GM23338 (cell line): ENCODE measurements around the gene TMEM163. TPM values are rescaled to one million over a fixed set of nuclear protein-coding genes. Genes with fewer than 3 reads are reported as not detected.

Source experiments
- ATAC-seq: fragments of 200-7000 bp; cut with Tn5 transposase; 3 replicates; pipeline ENCODE4 v1.9.1; 2020
- DNase-seq: peaks from one replicate; pipeline ENCODE4 v3.0.0-alpha.2; 2015; ENCODE audit warnings: low spot score
- H2AFZ ChIP-seq: fragments of 200-600 bp; sonication (generic); 2 replicates; pipeline ENCODE4 v1.8.0; 2016; ENCODE audit warnings: antibody characterized with exemption, mild to moderate bottlenecking, moderate library complexity
- H3F3A ChIP-seq: fragments of 200-600 bp; sonication (generic); replicated peaks from 2 replicates; pipeline ENCODE4 v1.8.0; 2017; ENCODE audit warnings: antibody characterized with exemption, mixed run types, low read depth
- H3K27ac ChIP-seq: fragments of 200-600 bp; sonication (generic); 2 replicates; pipeline ENCODE4 v1.6.1; 2016; ENCODE audit warnings: low read depth
- H3K27me3 ChIP-seq: fragments of 200-600 bp; sonication (generic); 2 replicates; pipeline ENCODE4 v1.8.0; 2016; ENCODE audit warnings: mild to moderate bottlenecking, mixed run types, moderate library complexity; ENCODE audit not compliant: insufficient read depth
- H3K36me3 ChIP-seq: fragments of 200-600 bp; sonication (generic); 2 replicates; pipeline ENCODE4 v1.8.0; 2016; ENCODE audit warnings: mild to moderate bottlenecking; ENCODE audit not compliant: insufficient read depth
- H3K4me1 ChIP-seq: fragments of 200-600 bp; sonication (generic); 2 replicates; pipeline ENCODE4 v1.8.0; 2016; ENCODE audit warnings: mild to moderate bottlenecking, moderate library complexity; ENCODE audit not compliant: insufficient read depth
- H3K4me2 ChIP-seq: fragments of 200-600 bp; sonication (generic); 2 replicates; pipeline ENCODE4 v1.7.1; 2017; ENCODE audit warnings: mixed run types
- H3K4me3 ChIP-seq: fragments of 200-600 bp; sonication (generic); 2 replicates; pipeline ENCODE4 v1.6.1; 2016; ENCODE audit warnings: mixed run types
- H3K79me2 ChIP-seq: fragments of 200-600 bp; sonication (generic); replicated peaks from 2 replicates; pipeline ENCODE4 v1.8.0; 2017; ENCODE audit warnings: mild to moderate bottlenecking; ENCODE audit not compliant: insufficient read depth
- H3K9me2 ChIP-seq: fragments of 200-600 bp; sonication (generic); 2 replicates; pipeline ENCODE4 v1.8.0; 2017; ENCODE audit not compliant: insufficient read depth
- H4K20me1 ChIP-seq: fragments of 200-600 bp; sonication (generic); replicated peaks from 2 replicates; pipeline ENCODE4 v1.8.0; 2017; ENCODE audit warnings: mild to moderate bottlenecking; ENCODE audit not compliant: insufficient read depth
- H3K27ac Mint-ChIP-seq: 2 replicates; pipeline ENCODE4 v1.8.0; 2020; ENCODE audit warnings: inconsistent platforms, mild to moderate bottlenecking, moderate library complexity, mixed read lengths
- H3K27me3 Mint-ChIP-seq: 3 replicates; pipeline ENCODE4 v1.8.0; 2022; ENCODE audit warnings: low read depth, mild to moderate bottlenecking, moderate library complexity, mixed read lengths, inconsistent platforms; ENCODE audit not compliant: insufficient read depth, poor library complexity
- H3K36me3 Mint-ChIP-seq: 3 replicates; pipeline ENCODE4 v1.8.0; 2021; ENCODE audit warnings: low read depth, mild to moderate bottlenecking, inconsistent platforms, moderate library complexity, mixed read lengths
- H3K4me1 Mint-ChIP-seq: 3 replicates; pipeline ENCODE4 v1.8.0; 2020; ENCODE audit warnings: mild to moderate bottlenecking, inconsistent platforms, mixed read lengths
- H3K4me3 Mint-ChIP-seq: 3 replicates; pipeline ENCODE4 v1.8.0; 2021; ENCODE audit warnings: moderate library complexity, mild to moderate bottlenecking, inconsistent platforms, mixed read lengths
- H3K9me3 Mint-ChIP-seq: 3 replicates; pipeline ENCODE4 v1.8.0; 2020; ENCODE audit warnings: moderate library complexity, mild to moderate bottlenecking, inconsistent platforms, mixed read lengths
- CREB1 ChIP-seq: fragments of 250-450 bp; sonication (Bioruptor Pico); IDR thresholded peaks from 2 replicates; pipeline ENCODE4 v1.5.0; 2020; ENCODE audit warnings: low read depth, mild to moderate bottlenecking, moderate library complexity
- EZH2 ChIP-seq: fragments of 200-600 bp; sonication (generic); IDR thresholded peaks from one replicate; pipeline ENCODE4 v1.8.0; 2017; ENCODE audit warnings: antibody characterized with exemption, mild to moderate bottlenecking, low read depth; ENCODE audit not compliant: unreplicated experiment
- JUNB ChIP-seq: IDR thresholded peaks from one replicate; pipeline ENCODE4 v1.6.1; 2016; ENCODE audit warnings: antibody characterized with exemption; ENCODE audit not compliant: unreplicated experiment
- POLR2AphosphoS5 ChIP-seq: IDR thresholded peaks from 2 replicates; pipeline ENCODE4 v1.6.1; 2016; ENCODE audit warnings: antibody characterized with exemption, low read depth
- STAT1 ChIP-seq: IDR thresholded peaks from one replicate; pipeline ENCODE4 v1.6.1; 2016; ENCODE audit warnings: antibody characterized with exemption; ENCODE audit not compliant: unreplicated experiment
- ZNF331 ChIP-seq: fragments of 250-450 bp; sonication (Bioruptor Pico); IDR thresholded peaks from 2 replicates; pipeline ENCODE4 v1.5.0; 2020; ENCODE audit warnings: low read depth, mild to moderate bottlenecking, moderate library complexity
- polyA plus RNA-seq: library from polyadenylated mRNA; unstranded; fragments of >200 nt; fragmentation: Nextera tagmentation; extraction: Ambion mirVana; gene quantifications from 2 replicates; pipeline ENCODE4 v1.2.1, GENCODE V29; 2016
- total RNA-seq: library from RNA; depleted of rRNA; stranded (reverse); fragments of >200 nt; shearing (Covaris generic); gene quantifications from 2 replicates; pipeline ENCODE4 v1.2.3, GENCODE V29; 2014
- TF ChIP-seq, protein P1 (sequence below): IDR thresholded peaks from one replicate; pipeline ENCODE4 v1.6.1; 2018; ENCODE audit warnings: antibody characterized with exemption; ENCODE audit not compliant: unreplicated experiment
- TF ChIP-seq, protein P2 (sequence below): IDR thresholded peaks from 2 replicates; pipeline ENCODE4 v1.6.1; 2016; ENCODE audit warnings: antibody characterized with exemption
- TF ChIP-seq, protein P3 (sequence below): fragments of 250-450 bp; sonication (Bioruptor Pico); IDR thresholded peaks from 2 replicates; pipeline ENCODE4 v1.5.0; 2020; ENCODE audit warnings: mild to moderate bottlenecking, moderate library complexity

The TMEM163 gene
- total and polyA plus RNA-seq, 2 experiments from 2014 or later, result 1.1 to 1.8 TPM

DNA sequence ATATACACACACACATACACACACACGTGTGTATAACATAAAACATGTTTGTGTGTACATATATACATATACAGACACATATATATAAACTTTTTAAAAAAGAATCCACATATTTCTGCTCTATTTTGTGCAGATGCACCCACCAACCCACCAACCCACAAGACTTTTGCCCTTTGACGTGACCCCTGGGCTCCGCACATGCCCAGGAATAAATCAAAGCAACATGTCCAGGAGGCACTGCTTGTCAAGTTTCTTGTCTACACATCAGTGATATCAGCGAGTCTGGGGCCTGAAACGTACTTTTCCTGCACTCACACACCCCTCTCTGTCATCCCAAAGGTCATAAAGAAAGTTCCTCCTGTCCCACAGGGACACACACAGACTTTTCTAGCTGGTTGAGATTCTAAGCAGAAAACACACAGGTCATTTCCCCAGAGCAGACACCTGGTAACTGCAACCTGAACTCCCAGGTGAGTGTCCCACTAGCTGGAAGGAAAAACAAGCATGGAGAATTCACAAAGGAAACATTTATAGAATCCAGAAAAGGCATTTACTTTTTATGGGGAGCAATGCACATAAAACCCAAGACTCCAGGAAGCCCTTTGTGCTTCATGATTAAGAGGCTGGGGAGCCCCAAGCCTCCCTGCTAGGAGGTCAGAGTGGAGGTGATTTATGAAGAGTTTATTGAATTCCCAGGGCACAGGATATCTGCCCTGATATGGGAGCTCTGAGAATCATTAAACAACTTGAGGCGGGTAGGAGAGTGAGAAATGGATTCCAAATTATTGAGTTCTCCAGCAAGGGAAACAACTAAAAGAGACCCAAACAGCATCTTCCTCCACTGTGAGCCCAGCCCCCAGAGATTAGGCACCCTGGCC, 253.3 kb downstream of the TMEM163 start:
- Histone ChIP-seq H2AFZ (no peak overlapping the region), H3K9me2 (no peaks in the 10 kb centered on the region), H3K36me3 (no peaks in the 10 kb centered on the region), H3K27ac (no peak overlapping the region), H3F3A (no peaks in the 10 kb centered on the region), H3K4me1 (no peaks in the 10 kb centered on the region), H3K27me3 (no peaks in the 10 kb centered on the region), H3K4me2 (no peak overlapping the region), H3K79me2 (no peaks in the 10 kb centered on the region), H4K20me1 (no peaks in the 10 kb centered on the region), H3K4me3 (no peak overlapping the region)
- H3K4me1 Mint-ChIP-seq, result peaks cover 6% of the 10 kb centered on the region
- no peak overlapping the region for H3K27ac Mint-ChIP-seq
- DNase-seq (no peak), ATAC-seq (no peak)
- no peak overlapping the region for H3K4me3 Mint-ChIP-seq
- H3K36me3 Mint-ChIP-seq, result no peaks in the 10 kb centered on the region
- peaks cover 6% of the 10 kb centered on the region for H3K27me3 Mint-ChIP-seq
- no peak for TF ChIP-seq JUNB
- TF ChIP-seq STAT1, result no peak
- TF ChIP-seq POLR2AphosphoS5, result no peak
- TF ChIP-seq EZH2, result no peak
- TF ChIP-seq CREB1, result no peak
- TF ChIP-seq, protein P1, sequence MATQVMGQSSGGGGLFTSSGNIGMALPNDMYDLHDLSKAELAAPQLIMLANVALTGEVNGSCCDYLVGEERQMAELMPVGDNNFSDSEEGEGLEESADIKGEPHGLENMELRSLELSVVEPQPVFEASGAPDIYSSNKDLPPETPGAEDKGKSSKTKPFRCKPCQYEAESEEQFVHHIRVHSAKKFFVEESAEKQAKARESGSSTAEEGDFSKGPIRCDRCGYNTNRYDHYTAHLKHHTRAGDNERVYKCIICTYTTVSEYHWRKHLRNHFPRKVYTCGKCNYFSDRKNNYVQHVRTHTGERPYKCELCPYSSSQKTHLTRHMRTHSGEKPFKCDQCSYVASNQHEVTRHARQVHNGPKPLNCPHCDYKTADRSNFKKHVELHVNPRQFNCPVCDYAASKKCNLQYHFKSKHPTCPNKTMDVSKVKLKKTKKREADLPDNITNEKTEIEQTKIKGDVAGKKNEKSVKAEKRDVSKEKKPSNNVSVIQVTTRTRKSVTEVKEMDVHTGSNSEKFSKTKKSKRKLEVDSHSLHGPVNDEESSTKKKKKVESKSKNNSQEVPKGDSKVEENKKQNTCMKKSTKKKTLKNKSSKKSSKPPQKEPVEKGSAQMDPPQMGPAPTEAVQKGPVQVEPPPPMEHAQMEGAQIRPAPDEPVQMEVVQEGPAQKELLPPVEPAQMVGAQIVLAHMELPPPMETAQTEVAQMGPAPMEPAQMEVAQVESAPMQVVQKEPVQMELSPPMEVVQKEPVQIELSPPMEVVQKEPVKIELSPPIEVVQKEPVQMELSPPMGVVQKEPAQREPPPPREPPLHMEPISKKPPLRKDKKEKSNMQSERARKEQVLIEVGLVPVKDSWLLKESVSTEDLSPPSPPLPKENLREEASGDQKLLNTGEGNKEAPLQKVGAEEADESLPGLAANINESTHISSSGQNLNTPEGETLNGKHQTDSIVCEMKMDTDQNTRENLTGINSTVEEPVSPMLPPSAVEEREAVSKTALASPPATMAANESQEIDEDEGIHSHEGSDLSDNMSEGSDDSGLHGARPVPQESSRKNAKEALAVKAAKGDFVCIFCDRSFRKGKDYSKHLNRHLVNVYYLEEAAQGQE, result no peak
- no peak for TF ChIP-seq ZNF331 (CRISPR knock-in tag)
- no peaks in the 10 kb centered on the region for H3K9me3 Mint-ChIP-seq

DNA sequence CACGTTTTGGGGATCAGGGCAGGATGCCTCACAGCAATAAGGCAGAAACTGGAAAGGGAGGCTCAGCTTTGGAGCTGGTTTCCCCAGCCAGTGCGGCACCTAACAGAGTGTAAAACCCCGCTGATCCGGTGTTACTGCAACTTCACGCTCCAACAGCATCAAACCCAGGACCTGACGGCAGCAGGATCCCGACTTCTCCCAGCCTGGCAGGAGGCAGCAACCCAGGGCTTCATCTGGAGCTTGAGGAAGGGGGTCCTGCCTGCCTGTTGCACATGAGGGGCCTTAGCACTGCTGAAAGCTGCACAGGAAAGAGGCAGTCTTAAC, 255.1 kb downstream of the TMEM163 start:
- H2AFZ ChIP-seq, result no peak overlapping the region
- no peaks in the 10 kb centered on the region for H3K36me3 ChIP-seq
- DNase-seq, result no peak
- Mint-ChIP-seq H3K4me3 (no peak overlapping the region), H3K27me3 (no peaks in the 10 kb centered on the region), H3K36me3 (no peaks in the 10 kb centered on the region), H3K27ac (no peak overlapping the region), H3K4me1 (peaks cover 8% of the 10 kb centered on the region), H3K9me3 (no peaks in the 10 kb centered on the region)
- H3K79me2 ChIP-seq, result no peaks in the 10 kb centered on the region
- H3F3A ChIP-seq, result no peaks in the 10 kb centered on the region
- H4K20me1 ChIP-seq, result no peaks in the 10 kb centered on the region
- no peak overlapping the region for H3K4me2 ChIP-seq
- H3K4me1 ChIP-seq, result no peaks in the 10 kb centered on the region
- ATAC-seq, result no peak
- no peak overlapping the region for H3K4me3 ChIP-seq
- no peaks in the 10 kb centered on the region for H3K27me3 ChIP-seq
- H3K9me2 ChIP-seq, result no peaks in the 10 kb centered on the region
- no peak overlapping the region for H3K27ac ChIP-seq
- TF ChIP-seq EZH2, result no peak
- TF ChIP-seq ZNF331 (CRISPR knock-in tag), result no peak
- TF ChIP-seq, protein P2, sequence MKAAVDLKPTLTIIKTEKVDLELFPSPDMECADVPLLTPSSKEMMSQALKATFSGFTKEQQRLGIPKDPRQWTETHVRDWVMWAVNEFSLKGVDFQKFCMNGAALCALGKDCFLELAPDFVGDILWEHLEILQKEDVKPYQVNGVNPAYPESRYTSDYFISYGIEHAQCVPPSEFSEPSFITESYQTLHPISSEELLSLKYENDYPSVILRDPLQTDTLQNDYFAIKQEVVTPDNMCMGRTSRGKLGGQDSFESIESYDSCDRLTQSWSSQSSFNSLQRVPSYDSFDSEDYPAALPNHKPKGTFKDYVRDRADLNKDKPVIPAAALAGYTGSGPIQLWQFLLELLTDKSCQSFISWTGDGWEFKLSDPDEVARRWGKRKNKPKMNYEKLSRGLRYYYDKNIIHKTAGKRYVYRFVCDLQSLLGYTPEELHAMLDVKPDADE, result no peak
- TF ChIP-seq, protein P3, sequence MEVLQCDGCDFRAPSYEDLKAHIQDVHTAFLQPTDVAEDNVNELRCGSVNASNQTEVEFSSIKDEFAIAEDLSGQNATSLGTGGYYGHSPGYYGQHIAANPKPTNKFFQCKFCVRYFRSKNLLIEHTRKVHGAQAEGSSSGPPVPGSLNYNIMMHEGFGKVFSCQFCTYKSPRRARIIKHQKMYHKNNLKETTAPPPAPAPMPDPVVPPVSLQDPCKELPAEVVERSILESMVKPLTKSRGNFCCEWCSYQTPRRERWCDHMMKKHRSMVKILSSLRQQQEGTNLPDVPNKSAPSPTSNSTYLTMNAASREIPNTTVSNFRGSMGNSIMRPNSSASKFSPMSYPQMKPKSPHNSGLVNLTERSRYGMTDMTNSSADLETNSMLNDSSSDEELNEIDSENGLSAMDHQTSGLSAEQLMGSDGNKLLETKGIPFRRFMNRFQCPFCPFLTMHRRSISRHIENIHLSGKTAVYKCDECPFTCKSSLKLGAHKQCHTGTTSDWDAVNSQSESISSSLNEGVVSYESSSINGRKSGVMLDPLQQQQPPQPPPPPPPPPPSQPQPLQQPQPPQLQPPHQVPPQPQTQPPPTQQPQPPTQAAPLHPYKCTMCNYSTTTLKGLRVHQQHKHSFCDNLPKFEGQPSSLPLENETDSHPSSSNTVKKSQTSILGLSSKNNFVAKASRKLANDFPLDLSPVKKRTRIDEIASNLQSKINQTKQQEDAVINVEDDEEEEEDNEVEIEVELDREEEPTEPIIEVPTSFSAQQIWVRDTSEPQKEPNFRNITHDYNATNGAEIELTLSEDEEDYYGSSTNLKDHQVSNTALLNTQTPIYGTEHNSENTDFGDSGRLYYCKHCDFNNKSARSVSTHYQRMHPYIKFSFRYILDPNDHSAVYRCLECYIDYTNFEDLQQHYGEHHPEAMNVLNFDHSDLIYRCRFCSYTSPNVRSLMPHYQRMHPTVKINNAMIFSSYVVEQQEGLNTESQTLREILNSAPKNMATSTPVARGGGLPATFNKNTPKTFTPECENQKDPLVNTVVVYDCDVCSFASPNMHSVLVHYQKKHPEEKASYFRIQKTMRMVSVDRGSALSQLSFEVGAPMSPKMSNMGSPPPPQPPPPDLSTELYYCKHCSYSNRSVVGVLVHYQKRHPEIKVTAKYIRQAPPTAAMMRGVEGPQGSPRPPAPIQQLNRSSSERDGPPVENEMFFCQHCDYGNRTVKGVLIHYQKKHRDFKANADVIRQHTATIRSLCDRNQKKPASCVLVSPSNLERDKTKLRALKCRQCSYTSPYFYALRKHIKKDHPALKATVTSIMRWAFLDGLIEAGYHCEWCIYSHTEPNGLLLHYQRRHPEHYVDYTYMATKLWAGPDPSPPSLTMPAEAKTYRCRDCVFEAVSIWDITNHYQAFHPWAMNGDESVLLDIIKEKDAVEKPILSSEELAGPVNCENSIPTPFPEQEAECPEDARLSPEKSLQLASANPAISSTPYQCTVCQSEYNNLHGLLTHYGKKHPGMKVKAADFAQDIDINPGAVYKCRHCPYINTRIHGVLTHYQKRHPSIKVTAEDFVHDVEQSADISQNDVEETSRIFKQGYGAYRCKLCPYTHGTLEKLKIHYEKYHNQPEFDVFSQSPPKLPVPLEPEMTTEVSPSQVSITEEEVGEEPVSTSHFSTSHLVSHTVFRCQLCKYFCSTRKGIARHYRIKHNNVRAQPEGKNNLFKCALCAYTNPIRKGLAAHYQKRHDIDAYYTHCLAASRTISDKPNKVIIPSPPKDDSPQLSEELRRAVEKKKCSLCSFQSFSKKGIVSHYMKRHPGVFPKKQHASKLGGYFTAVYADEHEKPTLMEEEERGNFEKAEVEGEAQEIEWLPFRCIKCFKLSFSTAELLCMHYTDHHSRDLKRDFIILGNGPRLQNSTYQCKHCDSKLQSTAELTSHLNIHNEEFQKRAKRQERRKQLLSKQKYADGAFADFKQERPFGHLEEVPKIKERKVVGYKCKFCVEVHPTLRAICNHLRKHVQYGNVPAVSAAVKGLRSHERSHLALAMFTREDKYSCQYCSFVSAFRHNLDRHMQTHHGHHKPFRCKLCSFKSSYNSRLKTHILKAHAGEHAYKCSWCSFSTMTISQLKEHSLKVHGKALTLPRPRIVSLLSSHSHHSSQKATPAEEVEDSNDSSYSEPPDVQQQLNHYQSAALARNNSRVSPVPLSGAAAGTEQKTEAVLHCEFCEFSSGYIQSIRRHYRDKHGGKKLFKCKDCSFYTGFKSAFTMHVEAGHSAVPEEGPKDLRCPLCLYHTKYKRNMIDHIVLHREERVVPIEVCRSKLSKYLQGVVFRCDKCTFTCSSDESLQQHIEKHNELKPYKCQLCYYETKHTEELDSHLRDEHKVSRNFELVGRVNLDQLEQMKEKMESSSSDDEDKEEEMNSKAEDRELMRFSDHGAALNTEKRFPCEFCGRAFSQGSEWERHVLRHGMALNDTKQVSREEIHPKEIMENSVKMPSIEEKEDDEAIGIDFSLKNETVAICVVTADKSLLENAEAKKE (CRISPR knock-in tag), result no peak
- TF ChIP-seq CREB1, result no peak
